ENCODE measurements around the gene PRICKLE2.

Gene PRICKLE2

DNA sequence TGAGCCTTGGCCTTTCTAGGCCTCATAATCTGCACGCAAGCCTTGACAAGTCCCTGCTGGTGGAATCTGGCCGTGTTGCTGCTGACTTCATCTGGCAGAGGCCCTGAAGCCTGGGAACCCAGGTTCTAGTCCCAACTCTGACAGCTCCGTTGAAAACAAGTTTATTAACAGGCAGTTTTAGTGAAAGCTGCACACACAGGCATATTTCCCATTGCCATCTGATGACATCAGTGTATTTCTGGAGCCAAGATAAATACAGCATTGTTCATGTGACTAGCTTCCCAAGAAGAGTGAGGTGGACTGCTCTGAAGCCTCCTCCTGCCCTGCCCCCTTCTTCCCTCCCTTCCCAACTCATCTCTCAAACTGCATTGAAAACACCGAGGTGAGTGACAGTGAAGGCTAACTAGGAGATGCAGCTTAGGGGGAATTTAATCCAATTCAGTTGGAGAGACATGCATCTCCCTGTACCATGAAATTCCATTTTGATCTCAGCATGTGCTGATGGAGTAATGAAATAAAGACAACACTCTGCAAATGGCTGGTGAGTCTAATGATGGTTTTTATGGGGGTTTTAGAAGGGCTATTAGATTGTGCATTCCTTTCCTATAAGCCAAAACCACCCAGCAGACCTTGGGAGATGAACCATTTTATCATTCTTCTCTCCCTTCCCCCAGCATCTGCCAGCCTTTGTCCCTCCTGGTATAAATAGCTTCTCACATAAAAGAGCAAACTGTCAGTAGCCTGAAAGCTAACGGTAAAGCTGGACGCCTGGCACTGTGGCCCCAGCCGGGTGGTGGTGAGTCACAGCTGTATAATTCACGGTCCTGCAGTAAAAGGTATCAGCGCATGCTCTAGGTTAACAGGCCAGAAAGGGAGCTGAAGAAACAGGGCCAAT is 38.0 kb downstream of the PRICKLE2 start:
- peak; percentile 84 for DNase-seq

DNA sequence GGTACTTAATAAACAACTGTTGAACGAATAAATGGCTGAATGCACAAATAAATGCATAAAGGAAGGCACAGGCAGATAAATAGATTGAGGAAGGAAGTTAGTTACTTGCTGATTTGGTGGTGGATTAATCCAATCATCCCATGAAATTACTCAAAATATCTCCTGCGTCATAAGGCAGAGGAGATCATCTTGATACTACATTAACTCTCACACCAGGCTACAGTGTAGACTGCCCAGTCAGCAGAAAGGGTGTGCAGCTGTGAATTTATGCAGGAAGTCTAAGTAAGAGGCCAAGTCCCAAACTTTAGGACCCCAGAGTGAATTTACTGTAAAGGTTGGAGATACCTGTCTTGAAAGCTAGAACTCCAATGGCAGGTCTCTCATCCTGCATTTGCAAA is 38.6 kb downstream of the PRICKLE2 start:
- DNase-seq: no peak

DNA sequence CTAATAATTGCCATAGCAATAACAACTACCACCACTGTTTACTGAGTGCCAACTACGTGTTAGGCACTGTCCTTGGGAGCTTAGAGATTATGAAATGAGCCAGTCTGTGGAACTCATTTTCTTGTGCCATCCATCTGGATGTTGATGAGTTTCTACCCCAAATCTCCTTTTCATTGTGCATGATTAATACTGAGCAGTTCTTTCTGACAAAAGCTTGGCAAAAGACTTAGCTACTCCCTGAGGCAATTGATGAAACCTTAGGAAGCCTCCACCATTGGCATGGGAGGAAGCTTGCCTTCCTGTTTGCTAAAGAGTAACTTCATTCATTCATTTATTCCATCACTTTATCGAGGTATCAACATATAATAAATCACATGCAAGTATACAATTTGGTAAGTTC is 39.8 kb downstream of the PRICKLE2 start:
- no peak for DNase-seq

DNA sequence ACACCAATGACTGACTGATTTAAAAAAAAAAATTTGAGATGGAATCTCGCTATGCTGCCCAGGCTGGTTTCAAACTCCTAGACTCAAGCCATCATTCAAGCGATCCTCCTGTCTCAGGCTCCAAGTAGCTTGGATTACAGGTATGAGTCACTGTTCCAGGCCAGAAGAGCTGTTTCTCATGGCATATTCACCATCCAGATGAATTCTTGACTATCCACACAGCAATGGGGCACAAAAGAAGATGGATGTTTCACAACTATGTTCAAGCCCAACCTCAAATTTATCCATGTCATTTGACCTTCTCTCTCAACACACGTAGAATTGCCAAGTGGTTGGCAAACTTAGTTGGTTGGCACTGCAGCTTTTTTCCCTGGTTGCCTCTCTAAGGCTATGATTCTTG is 40.6 kb downstream of the PRICKLE2 start:
- DNase-seq: no peak

DNA sequence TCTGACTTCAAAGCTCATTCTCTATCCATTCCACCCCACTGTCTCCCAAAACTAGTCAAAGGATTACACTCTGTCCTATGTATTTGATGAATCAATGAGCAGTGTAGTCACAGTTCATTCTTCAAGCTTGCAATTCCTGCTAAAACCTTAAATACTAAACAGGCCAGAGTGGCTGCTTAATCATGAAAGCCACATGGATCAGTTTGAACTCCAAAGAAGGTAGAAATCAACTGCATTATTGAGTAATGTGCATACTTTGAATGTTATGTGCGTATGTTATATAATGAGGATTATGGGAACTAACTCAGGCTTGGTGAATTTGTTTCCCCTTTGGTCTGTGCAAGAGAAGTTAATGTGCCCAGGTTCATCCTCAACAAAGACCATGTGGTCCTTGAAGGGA is 45.4 kb downstream of the PRICKLE2 start:
- no peak for DNase-seq

DNA sequence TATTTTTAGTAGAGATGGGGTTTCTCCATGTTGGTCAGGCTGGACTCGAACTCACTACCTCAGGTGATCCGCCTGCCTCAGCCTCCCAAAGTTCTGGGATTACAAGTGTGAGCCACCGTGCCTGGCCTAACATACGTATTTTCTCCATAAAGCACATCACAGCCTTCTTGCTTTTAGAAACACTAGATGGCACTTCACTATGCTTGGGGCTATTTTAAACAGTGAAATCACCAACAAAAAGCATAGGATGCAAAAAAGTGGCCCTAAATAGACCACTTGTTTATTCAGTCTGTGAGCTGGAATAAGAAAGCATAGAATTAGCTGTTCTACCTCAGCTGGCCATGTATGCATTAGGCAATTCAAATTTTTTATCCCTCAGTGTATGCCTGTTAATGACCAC is 46.0 kb downstream of the PRICKLE2 start:
- no peak for DNase-seq

DNA sequence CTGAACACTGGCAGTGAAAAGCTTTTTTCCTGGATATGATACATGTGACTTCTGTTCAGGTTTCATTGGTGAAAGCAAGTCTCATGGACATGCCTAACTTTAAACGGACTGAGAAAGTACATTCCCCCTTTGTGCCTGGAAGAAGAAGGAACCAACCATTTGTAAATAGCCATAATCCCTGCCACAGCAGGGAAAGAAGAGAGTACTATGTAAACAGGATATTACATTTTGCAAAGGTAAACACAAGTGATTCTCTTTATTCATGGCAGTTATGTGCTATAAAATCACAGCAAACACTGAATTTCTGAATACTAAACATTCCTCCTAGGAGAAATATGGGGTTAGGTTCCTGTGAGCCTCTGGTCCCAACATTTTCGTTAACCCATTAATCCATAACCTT is 46.8 kb downstream of the PRICKLE2 start:
- DNase-seq: no peak

DNA sequence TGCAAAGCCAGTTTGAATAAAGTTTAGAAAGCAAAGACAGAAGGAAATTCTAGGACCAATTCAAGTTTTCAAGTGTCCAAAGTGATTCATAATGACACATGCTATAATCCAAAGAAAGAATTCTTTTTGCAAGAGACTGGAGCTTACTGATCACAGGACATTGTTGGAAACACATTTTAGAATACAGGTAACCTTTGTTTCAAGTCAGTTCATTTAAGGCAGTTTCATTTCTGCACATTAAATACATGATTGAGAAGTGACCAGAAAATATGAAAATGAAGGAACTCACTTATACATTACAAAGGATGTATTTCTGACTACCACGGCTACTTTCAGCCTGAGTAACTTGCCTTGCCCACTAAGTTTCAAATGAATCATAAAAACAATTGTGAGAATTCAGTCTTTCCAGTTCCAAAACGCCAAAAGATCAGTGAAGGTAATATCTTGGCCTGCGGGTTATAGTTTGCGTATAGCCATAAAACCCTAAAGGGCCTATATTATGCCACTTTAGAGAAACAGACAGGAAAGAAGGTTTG is 48.7 kb downstream of the PRICKLE2 start:
- no peak for DNase-seq

DNA sequence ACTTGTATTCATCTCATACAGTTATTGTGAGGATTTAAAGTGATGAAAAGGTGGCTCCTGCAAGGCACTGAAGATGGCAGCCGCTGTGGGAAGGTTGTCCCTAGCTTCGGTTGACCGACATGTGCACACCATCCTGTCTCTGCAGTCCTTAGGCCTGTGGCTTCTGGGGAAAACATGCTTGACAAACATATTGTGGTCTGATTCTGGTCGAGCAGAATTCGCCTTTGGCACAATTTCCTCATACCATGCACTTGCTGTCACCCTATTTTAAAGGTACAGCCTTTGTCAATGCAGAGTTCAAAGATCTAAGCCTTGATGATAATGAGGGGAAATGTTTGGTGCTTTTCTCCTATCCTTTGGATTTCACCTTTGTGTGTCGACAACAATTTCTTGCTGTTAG is 50.9 kb downstream of the PRICKLE2 start:
- no peak for DNase-seq

DNA sequence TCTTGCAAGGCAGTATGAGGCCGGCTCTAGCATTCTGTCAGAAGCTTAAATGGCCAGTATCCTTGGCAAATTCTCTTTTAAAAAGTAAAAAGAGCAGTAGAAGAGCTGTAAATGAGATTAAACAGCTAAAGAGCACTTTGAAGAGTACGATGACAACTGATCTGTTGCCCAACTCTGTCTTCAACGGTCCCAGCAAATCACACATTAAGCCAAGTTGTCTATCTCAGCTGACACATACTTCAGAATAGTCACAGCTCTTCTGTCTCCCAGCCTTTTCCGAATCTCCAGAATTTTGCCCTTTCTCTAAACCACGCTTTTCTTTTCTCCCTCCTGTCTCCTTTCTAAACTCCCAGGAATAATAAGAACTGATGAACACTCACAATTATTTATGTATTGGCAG is 51.7 kb downstream of the PRICKLE2 start:
- DNase-seq: no peak

DNA sequence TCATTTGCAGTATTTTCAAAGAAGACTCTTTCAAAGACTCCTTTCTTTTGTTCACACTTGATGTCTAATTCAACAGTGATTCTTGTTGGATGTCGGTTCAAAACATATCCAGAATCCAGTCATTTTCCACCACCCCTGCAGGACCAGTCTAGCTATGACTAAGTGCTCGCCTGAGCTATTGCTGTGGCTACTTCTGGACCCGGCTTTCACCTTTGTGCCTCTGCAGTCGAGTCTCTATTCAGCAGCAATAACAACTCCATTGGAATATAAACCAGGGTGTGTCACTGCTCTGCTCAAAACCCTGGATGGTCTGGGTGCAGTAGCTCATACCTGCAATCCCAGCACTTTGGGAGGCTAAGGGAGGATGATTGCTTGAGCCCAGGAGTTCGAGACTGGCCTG is 55.0 kb downstream of the PRICKLE2 start:
- DNase-seq: no peak

DNA sequence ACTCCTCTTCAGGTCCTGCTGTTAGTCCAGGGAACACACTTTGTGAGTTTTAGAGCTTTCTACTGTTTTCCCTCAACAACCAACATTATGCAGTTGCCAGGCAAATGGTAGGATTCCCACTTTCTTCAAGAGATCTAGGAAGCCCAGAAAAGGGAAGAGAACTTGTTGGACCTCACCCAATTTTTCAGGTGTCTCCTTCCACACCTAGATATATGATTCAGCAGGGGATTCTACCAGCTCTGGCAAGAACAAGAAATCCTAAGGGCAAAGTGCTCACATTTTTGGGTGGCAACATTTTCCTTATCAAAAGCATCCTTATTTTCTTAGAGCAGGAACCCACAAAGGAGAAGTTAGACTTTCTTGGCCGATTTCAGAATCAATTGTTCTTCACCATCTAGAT is 57.4 kb downstream of the PRICKLE2 start:
- no peak for DNase-seq

DNA sequence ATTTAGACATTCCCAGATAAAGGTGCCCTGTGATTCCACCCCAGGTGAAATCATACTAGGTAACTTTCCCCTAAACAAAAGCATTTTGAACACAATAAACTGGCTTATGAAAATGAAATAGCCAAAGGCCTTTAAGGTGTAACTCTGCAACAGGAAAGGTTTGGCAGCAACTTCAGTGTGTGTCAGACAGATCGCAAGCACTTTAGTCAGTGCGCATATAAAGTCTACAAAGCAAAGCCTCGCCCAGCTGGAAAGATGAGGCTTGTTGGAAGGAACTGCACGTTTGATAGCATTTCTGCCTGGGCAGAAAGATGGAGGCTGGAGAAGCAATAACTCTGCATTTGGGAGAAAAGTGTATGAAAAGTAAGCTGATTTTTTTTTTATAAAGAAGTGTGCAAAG is 57.9 kb downstream of the PRICKLE2 start:
- no peak for DNase-seq

DNA sequence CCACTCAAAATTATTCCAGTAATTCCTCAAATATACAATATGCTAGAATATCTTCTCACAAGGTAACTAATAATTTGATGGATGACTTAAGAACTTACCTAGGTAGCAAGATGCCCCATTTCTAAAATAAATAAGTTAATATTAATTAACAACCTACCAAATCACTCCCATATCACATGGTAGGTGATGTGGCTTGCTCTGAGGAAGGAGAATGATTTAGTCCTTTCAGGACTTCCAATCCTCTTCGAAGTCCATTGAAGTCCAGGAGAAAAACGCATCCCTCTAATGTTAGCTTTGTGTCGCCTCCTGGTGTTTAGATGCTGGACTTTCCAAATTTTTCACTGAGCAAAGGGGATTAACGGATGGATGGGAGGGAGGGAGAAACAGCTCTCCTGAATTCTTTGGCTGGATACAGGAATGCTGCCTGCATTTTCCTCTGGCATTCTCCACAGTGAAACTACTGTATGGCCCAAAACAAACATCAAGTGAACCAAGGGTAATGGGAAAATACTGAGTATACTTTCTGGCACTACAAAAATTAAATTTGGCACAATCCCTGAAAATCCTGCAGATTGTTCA is 58.6 kb downstream of the PRICKLE2 start:
- no peak for DNase-seq

DNA sequence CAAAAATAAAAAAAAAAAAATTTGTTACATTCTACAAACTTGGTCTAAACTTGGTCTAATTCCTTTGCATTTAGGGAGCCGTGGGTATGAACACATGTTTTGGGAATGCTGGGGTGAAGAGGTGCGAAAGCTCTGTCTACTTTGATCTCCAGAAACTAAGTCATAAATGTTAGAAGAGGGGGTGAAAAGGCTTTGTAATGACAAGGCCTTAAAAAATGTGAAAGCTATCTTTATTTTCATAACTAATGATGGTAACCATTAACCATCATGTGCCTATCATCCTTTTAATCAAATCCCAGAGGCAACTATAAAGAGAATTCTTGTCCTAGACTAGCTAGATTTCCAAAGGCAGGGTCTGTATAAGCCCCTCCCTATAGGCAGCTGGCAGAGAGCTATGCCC is 60.9 kb downstream of the PRICKLE2 start:
- no peak for DNase-seq

DNA sequence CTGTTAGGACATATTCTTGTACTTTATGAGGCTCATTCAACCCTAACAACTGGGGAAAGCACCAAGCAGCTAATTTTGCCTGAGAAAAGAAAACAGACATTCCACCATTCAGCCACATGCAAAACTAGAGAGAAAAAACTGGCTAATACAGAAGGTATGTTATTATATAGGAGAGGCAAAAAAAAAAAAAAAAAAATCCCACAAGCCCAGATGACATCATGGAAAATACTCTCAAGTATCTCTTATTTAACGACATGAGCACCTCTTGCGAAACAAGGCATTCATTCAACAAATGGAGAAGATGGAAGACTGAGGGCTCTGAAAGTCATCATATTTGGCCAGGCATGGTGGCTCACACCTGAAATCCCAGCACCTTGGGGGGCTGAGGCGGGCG is 61.5 kb downstream of the PRICKLE2 start:
- DNase-seq: no peak

DNA sequence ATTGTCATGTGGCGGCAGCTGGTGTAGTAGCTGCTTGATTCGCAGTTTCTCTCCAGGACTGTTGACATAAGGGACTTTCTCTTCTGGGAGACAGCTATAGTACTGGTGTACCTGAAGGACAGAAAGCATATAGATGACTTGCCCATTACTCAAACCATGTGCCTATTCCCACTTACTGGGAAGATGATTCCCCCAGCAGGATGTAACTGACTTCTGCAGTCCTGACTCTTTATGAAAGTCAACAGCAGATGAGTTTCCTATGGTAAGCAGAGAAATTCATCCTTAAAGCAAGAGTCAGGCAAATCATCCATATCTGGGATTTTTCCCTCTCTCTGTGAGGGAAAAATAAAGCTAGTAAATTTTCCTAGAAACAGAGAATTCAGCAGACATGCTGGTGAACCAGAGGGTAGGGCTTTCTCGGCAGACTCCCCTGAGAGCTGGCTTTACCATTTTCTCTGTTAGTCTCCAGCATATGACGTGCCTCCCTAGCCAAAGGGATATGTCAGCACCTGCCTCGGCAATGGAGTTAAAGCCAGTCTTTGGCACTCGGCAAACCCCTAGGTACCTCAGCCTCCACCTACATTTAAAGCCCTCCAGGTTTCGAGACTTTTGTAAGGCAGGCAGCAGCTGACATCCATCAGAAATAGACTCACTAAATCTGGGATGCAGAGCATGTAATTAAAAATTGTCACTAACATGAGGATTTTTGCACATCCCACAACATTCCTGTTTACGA is 62.1 kb downstream of the PRICKLE2 start:
- DNase-seq: no peak

DNA sequence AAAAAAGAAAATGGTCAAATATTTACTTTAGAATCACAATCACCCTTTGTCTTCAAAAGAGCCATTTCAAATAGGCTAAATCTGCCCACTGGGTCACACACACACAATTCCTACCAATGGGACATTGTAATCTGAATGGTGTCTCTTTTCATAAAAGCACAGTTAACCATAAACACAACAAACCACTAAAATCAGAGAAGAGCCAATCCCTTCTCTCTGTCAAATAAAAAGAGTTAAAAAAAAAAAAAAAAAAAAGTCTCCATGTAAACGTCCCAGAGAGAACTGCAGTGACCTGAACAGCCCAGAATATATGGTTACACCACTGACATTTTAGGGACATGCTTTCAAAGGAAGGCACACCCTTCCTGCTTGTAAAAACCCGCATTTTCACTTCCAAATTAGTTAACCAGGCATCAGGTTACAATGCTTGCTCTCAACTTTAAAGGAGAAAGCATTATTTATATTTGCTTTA is 63.7 kb downstream of the PRICKLE2 start:
- no peak for DNase-seq

DNA sequence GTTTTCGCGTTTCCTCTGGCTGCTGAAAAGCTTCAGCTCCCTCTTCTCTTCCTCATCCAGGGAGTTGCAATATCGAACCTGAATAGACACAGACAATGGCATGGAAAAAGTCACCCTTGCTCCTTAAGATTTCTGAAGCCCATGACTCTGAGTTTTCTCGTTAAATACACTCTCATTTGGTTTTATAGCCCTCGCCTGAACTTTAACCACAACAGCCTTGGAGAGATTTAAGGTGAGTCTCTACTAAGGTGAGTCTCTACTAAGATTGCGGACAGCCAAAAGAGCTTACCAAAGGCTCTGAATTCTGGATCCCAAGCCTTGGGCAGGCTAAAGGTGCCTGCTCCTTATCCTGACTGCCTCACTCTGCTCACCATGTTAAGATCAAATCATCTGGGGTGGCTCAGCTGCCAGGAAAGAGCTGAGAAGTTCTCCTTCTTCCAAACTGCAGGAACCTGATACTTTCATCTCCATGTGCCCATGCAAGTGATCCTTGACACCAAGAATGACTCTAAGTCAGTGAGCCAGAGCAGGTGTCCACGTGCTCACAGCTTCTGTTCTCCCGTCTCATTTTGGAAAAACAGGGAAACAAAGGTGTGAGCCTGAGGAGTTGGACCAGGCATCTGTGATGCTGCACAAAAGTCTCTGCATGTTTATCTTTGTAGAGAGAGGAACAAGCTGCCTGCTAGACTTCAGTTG is 65.1 kb downstream of the PRICKLE2 start:
- no peak for DNase-seq

DNA sequence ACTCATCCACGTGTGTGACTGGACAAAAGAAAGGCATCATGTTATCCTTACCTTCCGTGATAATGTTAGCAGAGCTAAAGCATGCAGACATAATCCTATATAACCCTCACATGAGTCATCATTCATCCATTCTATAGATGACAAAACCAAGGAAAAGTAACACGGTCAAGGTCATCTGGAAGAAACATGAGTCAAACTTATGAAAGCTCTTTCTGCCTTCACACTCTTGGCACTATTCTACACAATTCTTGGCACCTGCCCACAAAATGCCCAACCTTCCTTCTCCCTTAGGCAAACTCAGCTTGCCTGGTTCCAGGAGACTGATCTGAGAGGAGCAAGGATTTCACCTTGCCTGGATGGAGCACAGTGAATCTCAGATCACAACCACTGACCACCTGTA is 66.9 kb downstream of the PRICKLE2 start:
- no peak for DNase-seq

DNA sequence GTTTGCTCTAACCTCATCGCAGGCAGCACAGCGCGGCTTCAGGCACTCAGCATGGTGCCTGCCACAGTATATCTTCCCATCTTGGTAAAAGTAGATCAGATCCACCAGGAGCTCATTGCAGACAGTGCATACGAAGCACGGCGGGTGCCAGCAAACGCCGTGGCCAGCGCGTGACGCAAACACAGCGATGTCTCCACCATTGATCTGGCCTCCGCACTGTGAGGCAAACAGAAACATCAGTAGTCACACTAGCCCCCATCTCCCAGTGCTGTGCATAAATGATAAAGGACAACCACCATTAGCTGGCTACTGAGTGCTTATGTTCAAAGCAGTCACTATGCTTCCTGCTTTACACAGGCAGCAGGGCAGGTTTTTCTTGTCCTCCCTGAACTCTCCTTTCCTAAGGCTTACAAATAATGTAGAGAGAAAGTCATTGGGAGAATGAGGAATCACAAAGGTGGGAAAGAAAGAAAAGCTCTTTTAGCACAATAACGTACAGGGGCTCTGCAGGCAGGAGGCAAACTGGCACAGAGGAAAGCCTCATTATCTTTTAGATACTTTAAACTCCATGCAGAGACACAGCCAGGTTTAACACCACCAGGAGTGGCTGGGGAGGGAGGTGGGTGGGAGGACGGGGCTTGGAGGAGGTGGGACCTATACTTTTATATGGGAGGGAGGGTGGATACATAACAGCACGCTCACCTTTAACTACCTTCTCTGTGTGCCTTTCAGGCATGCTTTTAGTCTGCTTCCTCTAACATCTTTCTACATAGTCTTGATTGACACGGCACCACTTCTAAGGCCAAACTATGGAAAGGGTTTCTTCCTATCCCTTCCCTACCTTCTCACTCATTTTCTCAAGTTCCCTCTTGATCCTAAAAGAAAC is 67.9 kb downstream of the PRICKLE2 start:
- no peak for DNase-seq

DNA sequence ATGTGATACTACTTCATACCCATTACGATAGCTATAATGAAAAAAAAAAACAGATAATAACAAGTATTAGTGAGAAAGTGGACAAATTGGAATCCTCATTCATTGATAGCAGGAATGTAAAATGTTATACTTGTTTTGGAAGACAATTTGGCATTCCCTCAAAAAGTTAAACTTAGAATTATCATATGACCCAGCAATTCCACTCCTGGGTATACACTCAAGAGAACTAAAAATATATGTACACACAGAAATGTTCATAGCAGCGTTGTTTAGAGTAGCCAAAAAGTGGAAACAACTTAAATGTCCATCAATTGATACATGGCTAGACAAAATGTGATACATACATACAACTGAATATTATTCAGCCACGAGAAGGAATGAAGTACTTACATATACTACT is 69.9 kb downstream of the PRICKLE2 start:
- no peak for DNase-seq
